Neural progenitor cell (in vitro differentiated cells): ENCODE measurements around the gene BCAS3. TPM values are rescaled to one million over a fixed set of nuclear protein-coding genes. Genes with fewer than 3 reads are reported as not detected.
"Not testable (repeated sequence)": the region's sequence is repeated elsewhere in the genome, so short reads cannot be mapped to it uniquely, and the experiment has no call there.

Experiments used
- DNase-seq: peaks from one replicate; pipeline ENCODE4 v3.0.0-alpha.2; 2016; ENCODE audit warnings: low spot score
- H2AFZ ChIP-seq: fragments of 200-600 bp; sonication (generic); replicated peaks from 2 replicates; pipeline ENCODE4 v1.6.1; 2016; ENCODE audit warnings: antibody characterized with exemption
- H3F3A ChIP-seq: fragments of 200-600 bp; sonication (generic); 2 replicates; pipeline ENCODE4 v1.6.1; 2016; ENCODE audit warnings: antibody characterized with exemption, low read depth
- H3K27ac ChIP-seq: fragments of 200-600 bp; sonication (generic); 2 replicates; pipeline ENCODE4 v1.5.1; 2016; ENCODE audit warnings: mild to moderate bottlenecking
- H3K27me3 ChIP-seq: fragments of 200-600 bp; sonication (generic); 2 replicates; pipeline ENCODE4 v1.6.1; 2016; ENCODE audit warnings: mild to moderate bottlenecking, moderate library complexity
- H3K36me3 ChIP-seq: fragments of 200-600 bp; sonication (generic); 2 replicates; pipeline ENCODE4 v1.5.1; 2016
- H3K4me1 ChIP-seq: fragments of 200-600 bp; sonication (generic); 2 replicates; pipeline ENCODE4 v1.6.1; 2016; ENCODE audit warnings: mixed run types
- H3K4me2 ChIP-seq: fragments of 200-600 bp; sonication (generic); 2 replicates; pipeline ENCODE4 v1.6.1; 2016
- H3K4me3 ChIP-seq: fragments of 200-600 bp; sonication (generic); 2 replicates; pipeline ENCODE4 v1.5.1; 2016
- H3K79me2 ChIP-seq: fragments of 200-600 bp; sonication (generic); 2 replicates; pipeline ENCODE4 v1.6.1; 2016; ENCODE audit warnings: low read depth
- H3K9ac ChIP-seq: fragments of 200-600 bp; sonication (generic); 2 replicates; pipeline ENCODE4 v1.6.1; 2016
- H3K9me3 ChIP-seq: fragments of 200-600 bp; sonication (generic); 2 replicates; pipeline ENCODE4 v1.5.1; 2016; ENCODE audit warnings: low read depth
- H4K20me1 ChIP-seq: fragments of 200-600 bp; sonication (generic); 2 replicates; pipeline ENCODE4 v1.6.1; 2016; ENCODE audit warnings: low read depth
- H3K27ac Mint-ChIP-seq: 3 replicates; pipeline ENCODE4 v1.8.0; 2021; ENCODE audit warnings: mixed read lengths
- H3K27me3 Mint-ChIP-seq: 2 replicates; pipeline ENCODE4 v1.8.0; 2022; ENCODE audit warnings: low read depth, mild to moderate bottlenecking, inconsistent platforms, moderate library complexity, mixed read lengths; ENCODE audit not compliant: insufficient read depth
- H3K36me3 Mint-ChIP-seq: 3 replicates; pipeline ENCODE4 v1.8.0; 2021; ENCODE audit warnings: mixed read lengths
- H3K4me1 Mint-ChIP-seq: 3 replicates; pipeline ENCODE4 v1.8.0; 2021; ENCODE audit warnings: mixed read lengths
- H3K4me3 Mint-ChIP-seq: 3 replicates; pipeline ENCODE4 v1.8.0; 2021; ENCODE audit warnings: mild to moderate bottlenecking, moderate library complexity, mixed read lengths
- H3K9me3 Mint-ChIP-seq: 3 replicates; pipeline ENCODE4 v1.8.0; 2020; ENCODE audit warnings: mixed read lengths
- CTCF ChIP-seq: fragments of 200-600 bp; sonication (generic); IDR thresholded peaks from 2 replicates; pipeline ENCODE4 v1.5.1; 2017; ENCODE audit warnings: antibody characterized with exemption, mild to moderate bottlenecking
- EZH2 ChIP-seq: fragments of 200-600 bp; sonication (generic); IDR thresholded peaks from 2 replicates; pipeline ENCODE4 v1.6.1; 2017; ENCODE audit warnings: antibody characterized with exemption, mild to moderate bottlenecking, moderate library complexity
- EZH2phosphoT487 ChIP-seq: fragments of 200-600 bp; sonication (generic); IDR thresholded peaks from 2 replicates; pipeline ENCODE4 v1.6.1; 2017; ENCODE audit warnings: antibody characterized with exemption
- total RNA-seq: library from RNA; depleted of rRNA; stranded (reverse); fragments of >200 nt; gene quantifications from 2 replicates; pipeline ENCODE4 v1.2.3, GENCODE V29; 2015; ENCODE audit warnings: low replicate concordance

The BCAS3 gene
- total RNA-seq, 1 donor from 2014 or later, result 60.9 TPM

- Histone ChIP-seq H3K9ac (no peak overlapping the region), H3K79me2 (no peaks in the 10 kb centered on the region), H3K27ac (no peak overlapping the region), H3K27me3 (peaks cover 11% of the 10 kb centered on the region), H3K4me1 (peaks cover under 1% of the 10 kb centered on the region), H3K9me3 (no peaks in the 10 kb centered on the region), H3K4me3 (no peak overlapping the region), H3K4me2 (no peak overlapping the region), H4K20me1 (no peaks in the 10 kb centered on the region), H2AFZ (no peak overlapping the region), H3F3A (no peaks in the 10 kb centered on the region), H3K36me3 (no peaks in the 10 kb centered on the region)
- H3K9me3 Mint-ChIP-seq, result peaks cover 21% of the 10 kb centered on the region
- no peak for DNase-seq
- H3K4me3 Mint-ChIP-seq, result no peak overlapping the region
- H3K4me1 Mint-ChIP-seq, result no peaks in the 10 kb centered on the region
- H3K27ac Mint-ChIP-seq, result no peak overlapping the region
- TF ChIP-seq EZH2phosphoT487, result no peak
- TF ChIP-seq CTCF, result no peak
- TF ChIP-seq EZH2, result no peak
- H3K27me3 Mint-ChIP-seq, result peaks cover 2% of the 10 kb centered on the region
- H3K36me3 Mint-ChIP-seq, result no peaks in the 10 kb centered on the region
Observed at GRCh38 chr17:61436995-61437704, 759.5 kb downstream of the BCAS3 start.

GRCh38 chr17:61440697-61441096, 763.0 kb downstream of the BCAS3 start:
- Histone ChIP-seq H4K20me1 (no peaks in the 10 kb centered on the region), H3K36me3 (no peaks in the 10 kb centered on the region), H3K9ac (no peak overlapping the region), H3K4me1 (peaks cover 7% of the 10 kb centered on the region), H3K4me2 (no peak overlapping the region), H3K9me3 (no peaks in the 10 kb centered on the region), H3K27ac (no peak overlapping the region), H3K79me2 (no peaks in the 10 kb centered on the region), H3K4me3 (no peak overlapping the region), H2AFZ (no peak overlapping the region), H3F3A (no peaks in the 10 kb centered on the region), H3K27me3 (peaks cover 16% of the 10 kb centered on the region)
- Mint-ChIP-seq H3K27ac (no peak overlapping the region), H3K27me3 (peaks cover 5% of the 10 kb centered on the region), H3K36me3 (no peaks in the 10 kb centered on the region), H3K9me3 (peaks cover 11% of the 10 kb centered on the region), H3K4me1 (peaks cover 6% of the 10 kb centered on the region), H3K4me3 (no peak overlapping the region)
- DNase-seq, result no peak
- TF ChIP-seq EZH2, result no peak
- TF ChIP-seq EZH2phosphoT487, result no peak
- TF ChIP-seq CTCF, result no peak

GRCh38 chr17:61441507-61441906, 763.9 kb downstream of the BCAS3 start:
- not testable (repeated sequence) for H3K9ac ChIP-seq, H3K36me3 ChIP-seq, H3K9me3 ChIP-seq, H3K4me2 ChIP-seq, H3K27ac ChIP-seq, H3K4me1 Mint-ChIP-seq, DNase-seq, H4K20me1 ChIP-seq, H3K4me3 Mint-ChIP-seq, H3F3A ChIP-seq, H3K27ac Mint-ChIP-seq, H3K4me1 ChIP-seq, H3K79me2 ChIP-seq, H3K27me3 Mint-ChIP-seq, H3K4me3 ChIP-seq, H2AFZ ChIP-seq, H3K36me3 Mint-ChIP-seq
- H3K27me3 ChIP-seq, result peaks cover 24% of the 10 kb centered on the region
- H3K9me3 Mint-ChIP-seq, result peaks cover 11% of the 10 kb centered on the region

- DNase-seq, result no peak
- no peak overlapping the region for H3K9ac ChIP-seq
- peak overlapping the region; percentile 35 for H3K4me2 ChIP-seq
- no peaks in the 10 kb centered on the region for H3K36me3 Mint-ChIP-seq
- no peaks in the 10 kb centered on the region for H3K36me3 ChIP-seq
- H3K4me1 ChIP-seq, result peaks cover 7% of the 10 kb centered on the region
- H3K27ac Mint-ChIP-seq, result no peak overlapping the region
- H3K9me3 Mint-ChIP-seq, result peaks cover 8% of the 10 kb centered on the region
- no peaks in the 10 kb centered on the region for H3K9me3 ChIP-seq
- peaks cover 32% of the 10 kb centered on the region for H3K27me3 ChIP-seq
- no peaks in the 10 kb centered on the region for H3K79me2 ChIP-seq
- no peaks in the 10 kb centered on the region for H4K20me1 ChIP-seq
- H3K4me3 ChIP-seq, result no peak overlapping the region
- H3K27ac ChIP-seq, result no peak overlapping the region
- no peak overlapping the region for H3K4me3 Mint-ChIP-seq
- H3F3A ChIP-seq, result no peaks in the 10 kb centered on the region
- H2AFZ ChIP-seq, result no peak overlapping the region
- peaks cover 6% of the 10 kb centered on the region for H3K4me1 Mint-ChIP-seq
- TF ChIP-seq EZH2 (no peak), EZH2phosphoT487 (no peak), CTCF (no peak)
- H3K27me3 Mint-ChIP-seq, result peaks cover 5% of the 10 kb centered on the region
Observed at GRCh38 chr17:61442136-61442775, 764.6 kb downstream of the BCAS3 start.
